Measurements from ENCODE around the gene MAP4K2.
A peak's percentile ranks its signal among the peaks of the same experiment; 100 is the strongest.
"Not testable (repeated sequence)": the region's sequence is repeated elsewhere in the genome, so short reads cannot be mapped to it uniquely, and the experiment has no call there.

Gene MAP4K2

GRCh38 chr11:64803158-64803845 is at the start of gene MAP4K2:
TSS of gene MAP4K2 (minus strand) at chr11:64803214. CDS start at chr11:64803149, 65 bp downstream.
- peak; percentile 91 for DNase-seq

GRCh38 chr11:64851831-64852351 is 48.9 kb upstream of the MAP4K2 start:
- no peak for DNase-seq

DNA sequence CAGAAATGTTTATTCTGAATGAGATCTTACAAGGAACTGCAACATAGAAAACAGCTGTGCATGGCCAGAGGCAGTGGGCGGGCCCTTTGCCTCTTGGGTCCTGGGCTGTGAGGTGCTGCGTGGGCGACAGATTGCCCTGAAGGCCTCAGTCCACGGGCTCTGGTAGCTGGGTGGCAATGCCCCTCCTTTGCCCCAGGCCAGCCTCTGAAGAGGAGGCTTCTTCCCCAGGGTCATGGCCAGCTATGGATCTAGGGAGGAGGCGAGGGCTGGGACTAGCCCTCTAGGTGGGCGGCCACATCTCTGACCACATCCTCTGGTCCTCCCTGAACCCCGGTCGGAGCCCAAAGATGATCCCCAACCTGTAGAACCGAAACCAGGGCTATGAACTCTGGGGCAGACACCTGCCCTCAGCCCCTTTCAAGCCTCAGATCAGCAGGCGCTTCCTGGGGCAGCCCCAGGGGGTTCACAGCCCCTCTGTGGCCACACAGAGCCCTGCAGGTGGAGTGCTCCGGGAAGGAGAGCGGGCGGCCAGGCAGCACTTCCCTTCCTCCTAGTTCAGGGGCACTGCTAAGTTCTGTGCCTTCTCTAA is 48.1 kb upstream of the MAP4K2 start:
- peak; percentile 50 for DNase-seq

DNA sequence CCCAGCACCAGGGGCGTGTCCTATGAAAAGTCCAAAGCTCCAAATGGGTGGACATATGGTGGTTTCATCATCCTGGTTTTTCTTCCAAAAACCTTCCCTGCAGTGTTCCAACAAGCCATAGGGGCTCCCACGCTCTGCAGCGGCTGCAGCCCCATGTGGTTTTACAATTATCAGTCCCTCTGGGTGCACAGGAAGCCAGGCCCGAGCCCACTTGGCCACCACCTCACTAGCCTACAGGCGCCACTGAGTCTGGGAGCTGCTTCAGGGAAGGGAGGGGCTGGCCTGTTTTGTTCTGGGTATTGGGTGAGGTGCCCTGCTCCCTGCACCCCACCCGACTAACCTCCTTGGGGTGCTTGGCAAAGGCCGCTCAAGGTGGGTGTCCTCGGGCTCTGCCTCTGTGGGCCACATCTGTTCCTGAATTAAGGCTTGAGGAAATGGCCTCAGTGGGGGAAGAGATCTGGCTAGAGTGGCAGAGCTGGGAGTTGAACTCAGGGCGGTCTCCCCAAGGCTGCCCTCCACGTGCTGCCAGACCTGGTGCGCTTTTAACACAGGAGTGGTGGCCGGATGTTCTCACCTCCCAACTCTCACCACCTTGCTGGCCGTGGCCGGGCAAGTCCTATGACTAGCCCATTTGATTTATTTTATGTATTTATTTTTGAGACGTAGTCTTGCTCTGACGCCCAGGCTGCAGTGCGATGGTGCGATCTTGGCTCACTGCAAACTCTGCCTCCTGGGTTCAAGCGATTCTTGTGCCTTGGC is 46.8 kb upstream of the MAP4K2 start:
- DNase-seq: no peak

- no peak for DNase-seq
These were observed 46.0 kb upstream of the MAP4K2 start for GRCh38 chr11:64848826-64849597.

DNA sequence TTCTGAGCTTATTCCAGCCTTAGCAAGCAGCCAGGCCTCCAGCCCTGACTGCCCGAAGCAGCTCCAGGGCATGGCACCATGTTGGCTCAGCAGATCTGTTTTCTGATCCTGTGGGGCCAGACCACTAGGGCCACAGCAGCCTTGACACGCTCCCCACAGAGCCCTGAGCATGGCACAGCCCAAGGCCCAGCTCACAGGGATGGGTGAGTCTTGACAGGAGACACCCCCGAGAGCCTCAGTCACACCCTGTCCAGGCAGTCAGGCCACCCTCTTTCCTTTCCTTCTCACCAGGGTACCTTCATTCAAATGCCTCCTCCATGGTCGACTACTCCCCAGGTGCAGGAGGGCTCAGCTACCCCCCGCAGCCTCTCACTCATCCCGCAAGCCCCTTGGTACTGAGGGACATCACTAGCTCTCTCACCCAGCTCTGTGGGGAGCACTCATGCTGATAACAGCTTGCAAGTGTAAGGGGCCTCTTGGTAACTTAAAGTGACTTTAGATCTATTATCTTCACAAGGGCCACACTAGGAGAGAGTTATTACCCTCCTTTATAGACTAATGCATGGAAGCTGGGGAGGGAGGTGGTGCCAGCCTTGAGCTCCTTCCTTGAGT is 45.3 kb upstream of the MAP4K2 start:
- no peak for DNase-seq

- DNase-seq: peak; percentile 93
These were observed 44.1 kb upstream of the MAP4K2 start for GRCh38 chr11:64846998-64847666.

GRCh38 chr11:64845776-64846129 is 42.7 kb upstream of the MAP4K2 start:
- not testable (repeated sequence) for DNase-seq

GRCh38 chr11:64845129-64845775 is 42.2 kb upstream of the MAP4K2 start:
- DNase-seq: no peak

- DNase-seq: peak; percentile 81
These were observed 41.5 kb upstream of the MAP4K2 start, which contains the start of gene CDC42BPG for GRCh38 chr11:64844330-64845128. TSS of gene CDC42BPG (minus strand) at chr11:64844653. CDS start at chr11:64844569, 84 bp downstream.

GRCh38 chr11:64843686-64844329 is 40.8 kb upstream of the MAP4K2 start:
- DNase-seq: no peak

- no peak for DNase-seq
These were observed 40.1 kb upstream of the MAP4K2 start for GRCh38 chr11:64842851-64843685.

- DNase-seq: no peak
These were observed 39.3 kb upstream of the MAP4K2 start for GRCh38 chr11:64842366-64842759.

GRCh38 chr11:64841592-64842365 is 38.8 kb upstream of the MAP4K2 start:
- no peak for DNase-seq

GRCh38 chr11:64839887-64840782 is 37.1 kb upstream of the MAP4K2 start:
- no peak for DNase-seq

GRCh38 chr11:64839335-64839734 is 36.3 kb upstream of the MAP4K2 start:
- no peak for DNase-seq
